Activated naive CD8-positive, alpha-beta T cell treated with anti-CD3 and anti-CD28 coated beads, Interleukin-2, amount 50 U/mL, for 24 hours (primary cell): ENCODE measurements around the gene MRPL21.
"Not testable (repeated sequence)": the region's sequence is repeated elsewhere in the genome, so short reads cannot be mapped to it uniquely, and the experiment has no call there.

Experiments used
- ATAC-seq: fragments of 150-1000 bp; cut with Tn5 transposase; one replicate; pipeline ENCODE4 v1.10.0; 2021
- DNase-seq: peaks from one replicate; pipeline ENCODE4 v3.0.0; 2021
- H3K27ac Mint-ChIP-seq: one replicate; pipeline ENCODE4 v1.8.0; 2021; ENCODE audit warnings: mild to moderate bottlenecking, mixed read lengths
- H3K27me3 Mint-ChIP-seq: one replicate; pipeline ENCODE4 v1.8.0; 2021; ENCODE audit warnings: mixed read lengths
- H3K36me3 Mint-ChIP-seq: one replicate; pipeline ENCODE4 v1.8.0; 2021; ENCODE audit warnings: low read depth, mixed read lengths
- H3K4me1 Mint-ChIP-seq: one replicate; pipeline ENCODE4 v1.8.0; 2021; ENCODE audit warnings: mixed read lengths
- H3K4me3 Mint-ChIP-seq: one replicate; pipeline ENCODE4 v1.8.0; 2021; ENCODE audit warnings: mild to moderate bottlenecking, moderate library complexity, mixed read lengths
- H3K9me3 Mint-ChIP-seq: one replicate; pipeline ENCODE4 v1.8.0; 2021; ENCODE audit warnings: mixed read lengths

Gene MRPL21

DNA sequence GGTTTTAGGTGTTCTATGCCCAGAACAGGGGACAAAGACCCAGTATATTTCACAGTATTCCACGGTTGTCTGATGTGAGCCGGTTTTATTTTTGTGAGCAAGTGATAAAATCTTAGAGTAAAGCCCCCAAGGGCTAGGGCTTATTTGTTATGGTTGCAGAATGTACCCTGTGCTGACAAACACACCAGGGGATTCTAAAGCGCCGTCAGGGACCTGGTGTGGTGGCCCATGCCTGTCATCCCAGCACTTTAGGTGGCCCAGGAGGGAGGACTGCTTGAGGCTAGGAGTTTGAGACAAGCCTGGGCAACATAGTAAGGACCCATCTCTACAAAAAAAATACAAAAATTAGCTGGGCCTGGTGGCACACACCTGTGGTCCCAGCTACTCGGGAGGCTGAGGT, 22.8 kb downstream of the MRPL21 start:
- Mint-ChIP-seq H3K27me3 (no peaks in the 10 kb centered on the region), H3K4me3 (no peak overlapping the region), H3K9me3 (no peaks in the 10 kb centered on the region), H3K36me3 (peaks cover 8% of the 10 kb centered on the region), H3K4me1 (no peaks in the 10 kb centered on the region), H3K27ac (no peak overlapping the region)
- DNase-seq (no peak), ATAC-seq (no peak)

GRCh38 chr11:68878022-68878421, 25.6 kb downstream of the MRPL21 start:
- Mint-ChIP-seq H3K27ac (no peak overlapping the region), H3K4me1 (no peaks in the 10 kb centered on the region), H3K27me3 (no peaks in the 10 kb centered on the region), H3K9me3 (no peaks in the 10 kb centered on the region), H3K36me3 (peaks cover 3% of the 10 kb centered on the region), H3K4me3 (no peak overlapping the region)
- DNase-seq (no peak), ATAC-seq (no peak)

DNA sequence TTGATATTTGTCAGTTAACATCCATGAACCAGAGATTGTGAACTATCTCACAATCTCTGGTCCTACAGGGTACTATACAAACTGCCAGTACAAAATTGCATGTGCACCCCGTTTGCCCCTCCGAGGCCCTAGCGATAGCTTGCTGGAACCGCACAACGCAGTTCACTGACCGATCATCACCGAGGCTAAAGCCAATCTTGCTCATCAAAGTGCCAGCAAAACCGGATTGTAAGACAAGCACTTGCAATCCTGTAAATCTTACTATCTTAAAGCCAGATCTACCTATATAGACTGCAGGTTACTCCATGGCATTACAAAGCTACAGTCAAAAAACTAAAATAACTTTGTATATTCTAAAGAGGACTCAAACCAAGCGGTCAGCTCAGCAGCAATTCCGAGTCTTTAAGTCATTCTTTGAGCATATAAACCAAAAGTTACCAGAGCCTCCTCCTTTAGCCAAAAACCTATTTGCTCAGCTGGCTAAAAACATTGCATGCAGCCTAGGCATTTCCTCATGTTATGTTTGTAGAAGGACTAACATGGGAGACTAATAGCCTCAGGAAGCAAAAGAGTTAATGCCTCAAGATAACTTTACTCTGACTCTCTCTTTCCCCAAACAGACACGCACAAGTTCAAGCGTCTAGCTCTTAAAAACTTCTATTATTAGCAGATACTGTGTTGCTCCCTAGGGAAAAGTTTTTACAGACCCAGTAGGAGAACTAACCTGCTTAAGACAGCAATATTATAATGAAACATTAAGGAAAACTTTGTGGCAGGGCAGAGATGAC, 31.2 kb downstream of the MRPL21 start:
- ATAC-seq (no peak), DNase-seq (no peak)
- H3K27ac Mint-ChIP-seq: no peak overlapping the region
- peaks cover 22% of the 10 kb centered on the region for H3K27me3 Mint-ChIP-seq
- no peak overlapping the region for H3K4me3 Mint-ChIP-seq
- peaks cover 13% of the 10 kb centered on the region for H3K4me1 Mint-ChIP-seq
- H3K36me3 Mint-ChIP-seq: no peaks in the 10 kb centered on the region
- H3K9me3 Mint-ChIP-seq: no peaks in the 10 kb centered on the region

- no peak for ATAC-seq
- peaks cover 22% of the 10 kb centered on the region for H3K27me3 Mint-ChIP-seq
- H3K4me1 Mint-ChIP-seq: peaks cover 13% of the 10 kb centered on the region
- no peaks in the 10 kb centered on the region for H3K9me3 Mint-ChIP-seq
- H3K27ac Mint-ChIP-seq: no peak overlapping the region
- peak overlapping the region; percentile 76 for H3K4me3 Mint-ChIP-seq
- no peaks in the 10 kb centered on the region for H3K36me3 Mint-ChIP-seq
- DNase-seq: no peak
These were observed 33.2 kb downstream of the MRPL21 start for GRCh38 chr11:68870470-68870869.

DNA sequence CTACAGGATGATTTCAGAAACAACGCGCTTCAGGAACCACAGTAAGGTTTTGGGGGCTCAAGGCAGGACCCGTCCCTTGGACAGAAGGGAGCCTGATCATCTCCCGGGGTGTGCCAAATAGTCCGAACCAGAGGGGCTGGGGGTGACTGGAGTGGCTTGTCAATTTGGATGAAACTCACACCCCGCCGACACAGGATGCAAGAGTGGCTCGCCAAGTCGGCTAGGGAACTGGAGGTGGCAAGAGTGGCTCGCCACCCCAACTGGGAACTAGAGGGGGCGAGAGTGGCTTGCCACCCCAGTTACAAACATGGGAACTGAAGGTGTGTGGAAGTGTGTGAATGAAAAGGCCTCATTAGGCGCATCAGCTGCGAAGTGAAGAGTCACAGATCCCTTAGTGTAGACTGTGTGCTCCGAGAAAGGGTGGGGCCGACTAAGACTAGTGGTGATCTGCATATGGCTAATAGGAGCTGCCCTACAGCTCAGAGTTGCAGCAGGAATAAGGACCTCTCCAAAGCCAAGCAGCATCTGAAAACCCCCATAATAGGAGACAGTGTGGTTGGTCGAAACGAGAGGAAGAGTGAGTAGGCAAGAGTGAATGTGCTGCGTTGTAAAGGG, 35.3 kb downstream of the MRPL21 start:
- Mint-ChIP-seq H3K4me1 (peaks cover 13% of the 10 kb centered on the region), H3K9me3 (no peaks in the 10 kb centered on the region), H3K27ac (no peak overlapping the region), H3K27me3 (peaks cover 22% of the 10 kb centered on the region), H3K36me3 (peaks cover 3% of the 10 kb centered on the region), H3K4me3 (no peak overlapping the region)
- DNase-seq (no peak), ATAC-seq (no peak)

- Mint-ChIP-seq H3K27ac (no peak overlapping the region), H3K4me1 (peaks cover 13% of the 10 kb centered on the region), H3K27me3 (peaks cover 22% of the 10 kb centered on the region), H3K4me3 (no peak overlapping the region), H3K36me3 (peaks cover 4% of the 10 kb centered on the region), H3K9me3 (no peaks in the 10 kb centered on the region)
- DNase-seq (no peak), ATAC-seq (no peak)
These were observed 36.6 kb downstream of the MRPL21 start for GRCh38 chr11:68867066-68867465.

- Mint-ChIP-seq H3K4me1 (peaks cover 11% of the 10 kb centered on the region), H3K9me3 (no peaks in the 10 kb centered on the region), H3K36me3 (peaks cover 4% of the 10 kb centered on the region), H3K27ac (no peak overlapping the region), H3K4me3 (no peak overlapping the region), H3K27me3 (peaks cover 16% of the 10 kb centered on the region)
- ATAC-seq: no peak
- DNase-seq: no peak
These were observed 38.4 kb downstream of the MRPL21 start for GRCh38 chr11:68865241-68865640.

GRCh38 chr11:68863553-68864265, 39.9 kb downstream of the MRPL21 start:
- H3K4me1 Mint-ChIP-seq: peaks cover 2% of the 10 kb centered on the region
- no peak overlapping the region for H3K27ac Mint-ChIP-seq
- peaks cover 3% of the 10 kb centered on the region for H3K27me3 Mint-ChIP-seq
- DNase-seq (no peak), ATAC-seq (no peak)
- H3K9me3 Mint-ChIP-seq: no peaks in the 10 kb centered on the region
- H3K36me3 Mint-ChIP-seq: peaks cover 4% of the 10 kb centered on the region
- no peak overlapping the region for H3K4me3 Mint-ChIP-seq

DNA sequence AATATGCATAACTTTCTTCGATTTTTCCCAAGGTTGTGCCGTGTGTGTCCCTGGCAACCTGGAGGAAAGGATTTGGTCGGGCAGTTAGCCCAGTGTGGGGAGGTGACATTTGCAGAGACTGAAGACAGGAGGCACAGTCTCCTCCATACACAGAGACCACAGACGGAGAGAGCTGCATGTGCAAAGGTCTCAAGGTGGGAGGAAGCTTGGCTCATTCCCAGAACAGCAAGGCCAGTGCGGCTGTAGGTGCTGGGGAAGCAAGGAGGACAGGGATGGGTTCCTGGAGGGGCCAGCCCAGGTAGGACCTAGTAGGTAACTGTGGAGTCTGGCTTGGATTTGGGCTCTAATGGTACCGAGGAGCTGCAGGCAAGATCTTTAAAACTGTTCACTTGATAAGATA, 41.2 kb downstream of the MRPL21 start:
- H3K27me3 Mint-ChIP-seq: no peaks in the 10 kb centered on the region
- no peaks in the 10 kb centered on the region for H3K9me3 Mint-ChIP-seq
- DNase-seq: no peak
- no peaks in the 10 kb centered on the region for H3K4me1 Mint-ChIP-seq
- no peak for ATAC-seq
- no peak overlapping the region for H3K27ac Mint-ChIP-seq
- peaks cover 4% of the 10 kb centered on the region for H3K36me3 Mint-ChIP-seq
- H3K4me3 Mint-ChIP-seq: no peak overlapping the region

DNA sequence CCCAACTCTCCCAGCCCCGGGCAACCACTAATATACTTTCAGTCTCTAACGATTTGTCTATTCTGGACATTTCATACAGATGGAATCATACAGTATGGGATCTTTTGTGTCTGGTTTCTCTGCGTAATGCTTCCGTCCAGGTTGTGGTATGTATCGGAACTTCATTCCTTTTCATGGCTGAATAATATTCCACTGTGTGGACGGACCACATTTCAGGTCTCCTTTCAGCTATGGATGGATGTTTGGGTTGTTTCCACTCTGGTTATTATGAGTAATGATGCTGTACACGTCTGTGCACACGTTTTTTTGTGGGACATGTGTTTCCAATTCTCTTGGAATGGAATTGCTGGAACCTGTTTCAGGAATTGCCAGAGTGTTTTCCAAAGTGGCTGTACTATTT, 44.5 kb downstream of the MRPL21 start:
- Mint-ChIP-seq H3K9me3 (no peaks in the 10 kb centered on the region), H3K36me3 (peaks cover 4% of the 10 kb centered on the region), H3K27me3 (peaks cover 8% of the 10 kb centered on the region), H3K27ac (no peak overlapping the region), H3K4me1 (peaks cover 2% of the 10 kb centered on the region), H3K4me3 (no peak overlapping the region)
- ATAC-seq (no peak), DNase-seq (no peak)

- Mint-ChIP-seq H3K9me3 (no peaks in the 10 kb centered on the region), H3K4me1 (peaks cover 4% of the 10 kb centered on the region), H3K27me3 (peaks cover 25% of the 10 kb centered on the region), H3K36me3 (no peaks in the 10 kb centered on the region), H3K4me3 (no peak overlapping the region), H3K27ac (no peak overlapping the region)
- DNase-seq (no peak), ATAC-seq (no peak)
These were observed 46.5 kb downstream of the MRPL21 start for GRCh38 chr11:68857037-68857586.

DNA sequence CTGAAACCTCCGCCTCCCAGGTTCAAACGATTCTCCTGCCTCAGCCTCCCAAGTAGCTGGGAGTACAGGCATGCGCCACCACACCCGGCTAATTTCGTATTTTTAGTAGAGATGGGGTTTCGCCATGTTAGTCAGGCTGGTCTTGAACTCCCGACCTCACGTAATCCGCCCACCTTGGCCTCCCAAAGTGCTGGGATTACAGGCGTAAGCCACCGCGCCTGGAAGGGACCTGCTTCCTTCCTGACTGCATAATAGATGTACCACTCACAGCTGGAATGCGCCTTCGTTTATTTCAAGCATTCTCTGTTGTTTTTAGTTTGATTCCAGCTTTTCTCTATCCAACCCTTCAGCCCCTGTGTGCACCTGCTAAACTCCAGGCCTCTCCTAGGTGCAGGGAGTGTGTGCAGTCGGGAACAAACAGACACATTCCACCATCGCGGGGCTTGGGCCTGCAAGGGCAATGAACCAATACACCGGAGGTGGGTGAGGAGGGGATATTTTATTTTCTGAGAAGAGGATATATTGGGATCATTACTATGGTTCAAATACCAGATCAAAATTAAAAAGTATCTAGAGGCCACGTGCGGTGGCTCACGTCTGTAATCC, 47.1 kb downstream of the MRPL21 start:
- not testable (repeated sequence) for ATAC-seq, H3K27ac Mint-ChIP-seq, H3K36me3 Mint-ChIP-seq, H3K4me1 Mint-ChIP-seq, H3K9me3 Mint-ChIP-seq, H3K4me3 Mint-ChIP-seq, DNase-seq
- H3K27me3 Mint-ChIP-seq: peaks cover 28% of the 10 kb centered on the region

DNA sequence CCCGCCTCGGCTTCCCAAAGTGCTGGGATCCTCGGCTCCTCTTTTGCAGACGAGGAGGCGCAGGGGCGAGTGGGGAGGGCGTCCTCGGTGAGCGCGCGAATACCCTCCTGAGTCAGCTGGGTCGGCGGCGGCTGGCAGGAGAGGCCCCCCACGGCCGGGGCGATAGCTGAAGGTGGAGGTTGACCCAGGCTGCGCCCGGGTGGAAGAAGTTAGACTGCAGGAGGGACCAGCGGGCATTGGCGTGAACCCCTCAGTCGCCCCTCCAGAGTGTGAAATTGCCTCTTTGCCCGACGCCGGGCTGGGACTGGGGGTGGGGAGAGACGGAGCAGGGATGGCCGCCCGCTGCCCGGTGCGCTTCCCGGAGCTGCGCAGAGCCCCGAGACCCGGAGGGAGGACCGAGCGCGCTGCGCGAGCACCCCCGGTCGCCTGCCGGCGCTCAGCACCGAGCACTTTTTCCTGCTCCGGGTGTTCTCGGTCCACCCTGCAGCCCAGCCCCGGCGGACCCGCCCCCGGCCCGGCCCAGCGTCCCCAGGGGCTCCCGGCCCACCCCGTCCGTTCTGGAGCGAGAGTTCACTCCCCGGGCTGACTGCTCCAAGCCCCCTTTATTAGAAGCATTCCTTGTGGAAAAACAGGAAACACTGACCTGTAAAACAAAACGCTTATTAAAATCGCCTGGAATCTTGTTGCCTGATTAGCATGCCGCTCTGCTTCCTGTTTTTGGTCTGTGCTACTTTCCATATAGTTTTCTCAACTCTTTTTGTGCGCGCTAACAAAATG, 48.2 kb downstream of the MRPL21 start:
- peak overlapping the region; percentile 50 for H3K4me3 Mint-ChIP-seq
- peak; percentile 44 for DNase-seq
- H3K27ac Mint-ChIP-seq: no peak overlapping the region
- no peaks in the 10 kb centered on the region for H3K9me3 Mint-ChIP-seq
- peak; percentile 86 for ATAC-seq
- H3K36me3 Mint-ChIP-seq: no peaks in the 10 kb centered on the region
- peaks cover 28% of the 10 kb centered on the region for H3K27me3 Mint-ChIP-seq
- peaks cover 4% of the 10 kb centered on the region for H3K4me1 Mint-ChIP-seq
